Gastroesophageal sphincter (tissue), 4 donors: ENCODE results near the gene MS4A10. TPM values are rescaled to one million over a fixed set of nuclear protein-coding genes. Genes with fewer than 3 reads are reported as not detected.

Experiments used
- ATAC-seq: fragments of 150-250 bp; one replicate; pipeline ENCODE4 v1.9.1; 2016; ENCODE audit warnings: mild to moderate bottlenecking, moderate library complexity
- H3K27ac ChIP-seq, 4 donors: fragments of 200-600 bp; sonication (generic) in 3 of 4; 1 replicate in 3 of 4; 2 replicates in 1 of 4; pipeline ENCODE4 v1.5.1; 2016 to 2019
- H3K27me3 ChIP-seq: fragments of 200-600 bp; sonication (generic); one replicate; pipeline ENCODE4 v1.5.1; 2019
- H3K36me3 ChIP-seq, 2 donors: fragments of 200-600 bp; sonication (generic); one replicate each; pipeline ENCODE4 v1.5.1; 2019; ENCODE audit warnings: control low read depth in 1 of 2
- H3K4me1 ChIP-seq, 3 donors: fragments of 200-600 bp; sonication (generic); 1 replicate in 2 of 3; 2 replicates in 1 of 3; pipeline ENCODE4 v1.5.1; 2016 to 2019; ENCODE audit warnings: control low read depth in 2 of 3
- H3K4me3 ChIP-seq, 2 donors: fragments of 200-600 bp; sonication (generic); one replicate each; pipeline ENCODE4 v1.5.1; 2019; ENCODE audit warnings: mild to moderate bottlenecking in 1 of 2, moderate library complexity in 1 of 2
- H3K9me3 ChIP-seq, 3 donors: fragments of 200-600 bp; sonication (generic); one replicate each; pipeline ENCODE4 v1.5.1; 2017 to 2019; ENCODE audit warnings: control low read depth in 2 of 3
- EP300 ChIP-seq: sonication (generic); formaldehyde crosslinking; IDR thresholded peaks from one replicate; pipeline ENCODE4 v1.6.1; 2017; ENCODE audit warnings: antibody characterized with exemption, mild to moderate bottlenecking
- POLR2A ChIP-seq, 2 donors: fragments of 450-650 bp; IDR thresholded peaks; one replicate each; pipeline ENCODE4 v1.6.1; 2017; ENCODE audit warnings: antibody characterized with exemption in 2 of 2, mild to moderate bottlenecking in 2 of 2, moderate library complexity in 1 of 2
- POLR2AphosphoS5 ChIP-seq: sonication (generic); formaldehyde crosslinking; IDR thresholded peaks from one replicate; pipeline ENCODE4 v1.6.1; 2017; ENCODE audit warnings: antibody characterized with exemption
- WGBS, 2 donors: methylation state at CpG; one replicate each; pipeline ENCODE4 v1.1.5; 2018; ENCODE audit warnings: low coverage in 1 of 2; 5-methylcytosine and 5-hydroxymethylcytosine counted together
- total RNA-seq, 4 donors: library from RNA; depleted of rRNA; stranded (reverse); fragments of >200 nt; gene quantifications; one replicate each; pipeline ENCODE4 v1.1.0, GENCODE V29; 2016
- TF ChIP-seq, protein P1 (sequence below), 4 experiments: fragments of 200-600 bp in 2 of 4; fragments of 450-650 bp in 2 of 4; sonication (generic) in 1 of 4; IDR thresholded peaks; one replicate each; pipeline ENCODE4 v1.5.1; 2017 to 2019; ENCODE audit warnings: antibody characterized with exemption in 4 of 4, mild to moderate bottlenecking in 2 of 4, moderate library complexity in 2 of 4

MS4A10 gene
- total RNA-seq, 4 donors from 2014 or later = not detected

DNA sequence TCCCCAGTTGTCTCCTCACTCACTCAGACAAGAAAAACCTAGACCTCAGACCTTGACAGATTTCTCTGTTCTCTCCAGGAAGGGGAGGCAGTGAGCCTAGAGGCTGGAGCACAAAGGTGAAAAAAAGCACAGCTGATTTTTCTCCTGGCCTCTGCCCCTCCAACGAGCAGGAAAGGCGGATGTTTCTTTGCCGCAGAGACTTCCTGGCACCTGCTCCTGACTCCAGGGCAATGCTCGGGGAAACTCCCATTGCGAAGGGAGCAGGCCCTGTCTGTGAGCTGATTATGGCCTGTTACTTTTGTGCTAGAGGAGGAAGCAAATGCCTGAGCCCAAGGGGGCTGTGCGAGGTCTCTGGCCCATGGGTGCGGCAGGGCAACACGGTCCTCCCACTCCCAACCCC, 25.4 kb downstream of the MS4A10 start:
- no peak for ATAC-seq
- H3K9me3 ChIP-seq = no peaks in the 10 kb centered on the region
- H3K4me3 ChIP-seq = no peak overlapping the region
- H3K36me3 ChIP-seq = no peaks in the 10 kb centered on the region
- 40% methylated on average over 2 of the region's 8 CpGs; no CpG with 5 or more reads in 1 of the 2 donors for WGBS, 2 donors
- H3K27ac ChIP-seq = no peak overlapping the region
- no peaks in the 10 kb centered on the region for H3K4me1 ChIP-seq
- peaks cover 16% of the 10 kb centered on the region for H3K27me3 ChIP-seq
- TF ChIP-seq, protein P1, sequence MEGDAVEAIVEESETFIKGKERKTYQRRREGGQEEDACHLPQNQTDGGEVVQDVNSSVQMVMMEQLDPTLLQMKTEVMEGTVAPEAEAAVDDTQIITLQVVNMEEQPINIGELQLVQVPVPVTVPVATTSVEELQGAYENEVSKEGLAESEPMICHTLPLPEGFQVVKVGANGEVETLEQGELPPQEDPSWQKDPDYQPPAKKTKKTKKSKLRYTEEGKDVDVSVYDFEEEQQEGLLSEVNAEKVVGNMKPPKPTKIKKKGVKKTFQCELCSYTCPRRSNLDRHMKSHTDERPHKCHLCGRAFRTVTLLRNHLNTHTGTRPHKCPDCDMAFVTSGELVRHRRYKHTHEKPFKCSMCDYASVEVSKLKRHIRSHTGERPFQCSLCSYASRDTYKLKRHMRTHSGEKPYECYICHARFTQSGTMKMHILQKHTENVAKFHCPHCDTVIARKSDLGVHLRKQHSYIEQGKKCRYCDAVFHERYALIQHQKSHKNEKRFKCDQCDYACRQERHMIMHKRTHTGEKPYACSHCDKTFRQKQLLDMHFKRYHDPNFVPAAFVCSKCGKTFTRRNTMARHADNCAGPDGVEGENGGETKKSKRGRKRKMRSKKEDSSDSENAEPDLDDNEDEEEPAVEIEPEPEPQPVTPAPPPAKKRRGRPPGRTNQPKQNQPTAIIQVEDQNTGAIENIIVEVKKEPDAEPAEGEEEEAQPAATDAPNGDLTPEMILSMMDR (IDR thresholded peaks at IDR 0.05) = no peak
- no peak for TF ChIP-seq EP300
- TF ChIP-seq POLR2A (IDR thresholded peaks at IDR 0.05) = no peak
- no peak for TF ChIP-seq POLR2AphosphoS5

DNA sequence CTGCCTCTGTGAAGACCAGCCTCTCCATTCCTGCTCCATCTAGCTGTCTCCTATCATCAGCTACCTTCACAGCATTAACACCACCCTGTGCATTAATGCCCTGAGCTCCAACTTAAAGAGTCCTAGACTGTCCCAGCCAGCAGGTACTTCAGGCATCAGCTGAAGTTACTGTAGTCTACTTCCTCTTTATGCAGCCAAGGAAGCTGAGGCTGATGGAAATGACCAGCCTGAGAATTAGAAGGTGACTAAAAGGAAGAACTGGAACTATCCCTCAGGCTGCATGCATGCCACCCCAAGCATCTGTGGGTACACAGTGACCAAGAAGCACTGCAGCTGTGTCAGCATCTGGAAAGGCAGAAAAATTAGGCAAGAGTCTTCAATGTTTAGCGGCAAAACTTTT, 28.2 kb downstream of the MS4A10 start:
- ATAC-seq = no peak
- 89% methylated on average over 1 of the region's 1 CpG; no CpG with 5 or more reads in 1 of the 2 donors for WGBS, 2 donors

DNA sequence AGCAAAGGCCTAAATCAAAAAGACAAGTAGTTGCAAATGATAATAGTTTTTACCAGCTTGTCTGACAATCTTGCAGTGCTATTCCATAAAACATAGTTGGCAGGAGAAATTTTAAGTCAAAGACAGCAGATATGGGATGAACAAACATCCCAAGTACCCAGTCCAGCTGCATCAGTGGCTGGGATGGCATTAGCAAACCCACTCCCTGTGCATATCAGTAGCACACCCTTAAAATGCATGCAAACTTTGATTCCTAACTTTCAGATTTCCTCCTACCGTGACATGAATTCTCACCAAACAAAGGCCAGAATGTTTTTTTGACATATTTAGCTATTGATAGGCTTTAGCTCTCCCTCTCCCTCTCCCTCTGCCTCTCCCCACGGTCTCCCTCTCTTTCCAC, 29.0 kb downstream of the MS4A10 start:
- Histone ChIP-seq H3K27ac (no peak overlapping the region), H3K27me3 (peaks cover 16% of the 10 kb centered on the region), H3K9me3 (peaks cover 0 to 15% (median 0%) of the 10 kb centered on the region in 3 donors), H3K4me3 (no peak overlapping the region), H3K4me1 (no peaks in the 10 kb centered on the region), H3K36me3 (no peaks in the 10 kb centered on the region)
- ATAC-seq = no peak
- TF ChIP-seq EP300 (no peak), POLR2AphosphoS5 (no peak), POLR2A (IDR thresholded peaks at IDR 0.05) (no peak)
- TF ChIP-seq, protein P1 (IDR thresholded peaks at IDR 0.05) = no peak
- WGBS, 2 donors = 80 to 100% methylated on average over 2 of the region's 2 CpGs

More for the DNA sequence above, 28.2 kb downstream of the MS4A10 start:
- Histone ChIP-seq H3K36me3 (no peaks in the 10 kb centered on the region), H3K4me1 (no peaks in the 10 kb centered on the region), H3K27ac (no peak overlapping the region), H3K9me3 (peaks cover 0 to 15% (median 0%) of the 10 kb centered on the region in 3 donors), H3K27me3 (peaks cover 16% of the 10 kb centered on the region), H3K4me3 (no peak overlapping the region)
- TF ChIP-seq EP300 (no peak), POLR2AphosphoS5 (no peak), POLR2A (IDR thresholded peaks at IDR 0.05) (no peak)
- TF ChIP-seq, protein P1 (IDR thresholded peaks at IDR 0.05) = no peak

DNA sequence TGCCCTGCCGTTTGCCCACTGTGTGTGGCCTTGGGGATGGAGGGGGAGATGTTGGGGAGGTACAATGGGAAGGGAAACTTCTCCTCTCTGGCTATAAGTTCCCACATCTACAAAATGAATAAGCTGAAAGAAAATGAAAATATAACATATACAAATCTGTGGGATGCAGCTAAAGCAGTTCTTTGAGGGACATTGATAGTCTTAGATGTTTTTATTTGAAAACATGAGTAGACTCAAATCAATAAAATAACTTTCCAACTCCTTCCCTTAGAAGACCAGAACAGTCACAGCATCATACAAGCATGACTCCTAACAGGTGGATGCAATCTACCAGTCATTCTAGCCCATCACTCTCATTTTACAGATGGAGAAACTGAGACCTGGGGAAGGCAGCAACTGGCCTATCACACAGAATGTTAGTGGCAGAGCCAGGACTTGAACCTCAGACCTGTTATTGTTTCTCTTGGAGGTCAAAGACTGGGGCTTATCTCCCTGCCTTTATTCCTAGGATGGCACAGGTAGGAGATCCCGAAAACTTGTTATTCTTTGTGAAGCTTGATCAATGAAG, 31.5 kb downstream of the MS4A10 start:
- H3K27me3 ChIP-seq = peaks cover 6% of the 10 kb centered on the region
- H3K4me3 ChIP-seq = no peak overlapping the region
- H3K4me1 ChIP-seq = no peaks in the 10 kb centered on the region
- 71 to 87% methylated on average over 1 to 2 of the region's 2 CpGs for WGBS, 2 donors
- H3K36me3 ChIP-seq = no peaks in the 10 kb centered on the region
- H3K9me3 ChIP-seq = peaks cover 0 to 15% (median 0%) of the 10 kb centered on the region in 3 donors
- TF ChIP-seq POLR2A (IDR thresholded peaks at IDR 0.05) (no peak), EP300 (no peak), POLR2AphosphoS5 (no peak)
- TF ChIP-seq, protein P1 (IDR thresholded peaks at IDR 0.05) = no peak
- no peak overlapping the region for H3K27ac ChIP-seq
- ATAC-seq = no peak

DNA sequence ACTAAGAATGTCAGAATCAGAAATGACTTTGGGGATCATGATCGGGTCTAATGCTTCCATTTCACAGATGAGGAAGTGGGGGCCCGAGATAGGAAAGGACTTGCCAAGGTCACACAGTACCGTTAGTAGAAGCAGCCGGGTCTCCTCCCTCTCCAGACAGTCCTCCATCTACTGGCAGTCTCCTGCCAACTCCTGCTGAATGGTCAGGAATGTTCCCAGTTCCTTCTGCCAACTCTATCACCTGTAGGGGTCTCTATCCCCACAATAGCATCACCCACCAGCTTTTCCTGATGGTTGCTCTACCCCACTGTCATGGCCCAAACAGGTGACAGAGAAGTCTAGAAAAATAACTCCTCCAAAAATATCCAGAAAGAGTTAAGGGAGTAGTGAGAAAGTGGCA, 32.9 kb downstream of the MS4A10 start:
- Histone ChIP-seq H3K4me1 (no peaks in the 10 kb centered on the region), H3K27ac (no peak overlapping the region), H3K9me3 (peaks cover 0 to 15% (median 0%) of the 10 kb centered on the region in 3 donors), H3K4me3 (no peak overlapping the region), H3K27me3 (no peaks in the 10 kb centered on the region), H3K36me3 (no peaks in the 10 kb centered on the region)
- 68 to 75% methylated on average over 3 to 4 of the region's 4 CpGs for WGBS, 2 donors
- no peak for TF ChIP-seq POLR2AphosphoS5
- no peak for TF ChIP-seq POLR2A (IDR thresholded peaks at IDR 0.05)
- no peak for TF ChIP-seq EP300
- TF ChIP-seq, protein P1 (IDR thresholded peaks at IDR 0.05) = no peak
- ATAC-seq = no peak
